AG10803 (cell line): Measurements from ENCODE around the gene RCE1.

Experiments used
- DNase-seq: peaks from one replicate; pipeline ENCODE4 v3.0.0; 2010; ENCODE audit warnings: low read depth
- H3K4me3 ChIP-seq: 2 replicates; pipeline ENCODE4 v1.5.1; 2011; ENCODE audit warnings: mild to moderate bottlenecking, low read length, control low read depth
- CTCF ChIP-seq: conservative IDR thresholded peaks from 2 replicates; pipeline ENCODE4 v1.5.1; 2011; ENCODE audit warnings: mild to moderate bottlenecking, low read length, control low read depth, inconsistent platforms

The RCE1 gene

DNA sequence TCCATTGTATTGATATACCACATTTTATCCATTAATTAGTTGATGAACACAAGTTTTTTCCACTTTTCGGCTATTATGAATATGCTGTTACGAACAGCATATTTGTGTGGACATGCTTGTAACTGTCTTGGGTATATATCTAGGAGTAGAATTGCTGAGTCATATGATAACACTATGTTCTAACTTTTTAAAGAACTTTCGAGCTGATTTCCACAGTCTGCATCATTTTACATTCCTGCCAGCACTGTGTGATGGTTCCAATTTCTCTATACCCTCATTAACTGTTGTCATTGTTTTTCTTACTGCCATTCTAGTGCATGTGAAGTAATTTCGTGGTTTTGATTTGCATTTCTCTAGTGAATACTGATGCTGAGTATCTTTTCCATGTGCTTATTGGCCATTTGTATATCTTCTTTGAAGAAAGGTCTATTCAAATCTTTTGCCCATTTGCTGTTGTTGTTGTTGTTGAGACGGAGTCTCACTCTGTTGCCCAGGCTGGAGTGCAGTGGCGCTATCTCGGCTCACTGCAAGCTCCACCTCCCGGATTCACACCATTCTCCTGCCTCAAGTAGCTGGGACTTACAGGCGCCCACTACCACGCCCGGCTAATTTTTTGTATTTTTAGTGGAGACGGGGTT lies 7.4 kb upstream of the RCE1 start:
- H3K4me3 ChIP-seq = no peak overlapping the region
- no peak for TF ChIP-seq CTCF
- DNase-seq = peak; percentile 75

DNA sequence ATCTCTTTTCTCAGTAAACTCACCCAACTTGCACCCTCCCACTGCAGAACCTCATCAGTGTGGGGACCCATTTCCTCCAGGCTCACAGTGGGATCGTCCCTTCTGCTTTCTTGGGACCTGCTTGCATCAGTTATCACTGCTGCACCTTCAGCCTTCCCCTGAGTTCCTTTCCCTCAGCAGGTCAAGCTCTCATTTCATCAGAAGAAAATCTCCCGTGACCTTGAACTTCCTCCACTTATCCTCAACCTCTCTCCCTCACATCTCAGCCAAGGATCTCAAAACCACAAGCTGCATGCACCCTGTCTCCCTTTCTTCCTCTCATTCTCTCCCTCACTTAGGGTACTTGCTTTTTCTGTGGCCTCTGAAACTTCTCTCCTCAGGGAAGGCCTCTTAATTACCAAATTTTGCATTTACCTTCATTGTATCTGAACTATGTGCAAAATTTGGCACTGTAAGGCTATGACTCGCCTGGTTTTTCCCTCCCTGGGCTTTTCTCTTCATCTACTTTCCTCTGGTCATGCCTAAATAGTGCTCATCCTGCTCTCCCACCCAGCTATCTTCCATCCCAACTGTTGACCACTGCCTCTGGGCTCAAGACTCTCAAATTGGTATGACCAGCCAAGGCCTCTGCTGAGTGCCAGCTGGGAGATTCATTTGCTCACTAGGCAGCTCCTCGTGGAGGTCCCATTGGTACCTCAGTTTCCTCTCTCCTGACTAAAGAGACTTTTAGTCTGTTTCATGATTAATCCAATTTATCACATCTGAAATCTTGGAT lies 2.7 kb upstream of the RCE1 start:
- no peak for TF ChIP-seq CTCF
- no peak overlapping the region for H3K4me3 ChIP-seq
- DNase-seq = no peak

DNA sequence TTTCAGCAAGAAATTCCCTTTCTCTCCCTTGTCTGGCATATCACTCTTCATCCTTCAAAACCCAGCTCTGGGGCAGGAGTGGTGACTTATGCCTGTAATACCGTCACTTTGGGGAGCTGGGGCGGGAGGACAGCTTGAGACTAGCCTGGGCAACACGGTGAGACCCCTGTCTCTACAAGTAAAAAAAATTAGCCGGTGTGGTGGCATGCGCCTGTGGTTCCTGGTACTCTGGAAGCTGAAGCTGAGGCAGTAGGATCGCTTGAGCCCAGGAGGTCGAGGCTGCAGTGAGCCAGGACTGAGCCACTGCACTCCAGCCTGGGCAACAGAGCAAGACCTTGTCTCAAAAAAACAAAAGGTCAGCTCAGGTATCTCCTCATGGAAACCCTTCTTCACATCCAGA lies 1.4 kb upstream of the RCE1 start:
- H3K4me3 ChIP-seq = peak overlapping the region; percentile 92
- TF ChIP-seq CTCF = no peak
- DNase-seq = no peak

- DNase-seq = no peak
- H3K4me3 ChIP-seq = peak overlapping the region; percentile 92
- no peak for TF ChIP-seq CTCF
Observed at GRCh38 chr11:66842501-66842895, 743 bp upstream of the RCE1 start.

- no peak for TF ChIP-seq CTCF
- peak overlapping the region; percentile 100 for H3K4me3 ChIP-seq
- DNase-seq = no peak
Observed at GRCh38 chr11:66843776-66844495, 695 bp downstream of the RCE1 start.

DNA sequence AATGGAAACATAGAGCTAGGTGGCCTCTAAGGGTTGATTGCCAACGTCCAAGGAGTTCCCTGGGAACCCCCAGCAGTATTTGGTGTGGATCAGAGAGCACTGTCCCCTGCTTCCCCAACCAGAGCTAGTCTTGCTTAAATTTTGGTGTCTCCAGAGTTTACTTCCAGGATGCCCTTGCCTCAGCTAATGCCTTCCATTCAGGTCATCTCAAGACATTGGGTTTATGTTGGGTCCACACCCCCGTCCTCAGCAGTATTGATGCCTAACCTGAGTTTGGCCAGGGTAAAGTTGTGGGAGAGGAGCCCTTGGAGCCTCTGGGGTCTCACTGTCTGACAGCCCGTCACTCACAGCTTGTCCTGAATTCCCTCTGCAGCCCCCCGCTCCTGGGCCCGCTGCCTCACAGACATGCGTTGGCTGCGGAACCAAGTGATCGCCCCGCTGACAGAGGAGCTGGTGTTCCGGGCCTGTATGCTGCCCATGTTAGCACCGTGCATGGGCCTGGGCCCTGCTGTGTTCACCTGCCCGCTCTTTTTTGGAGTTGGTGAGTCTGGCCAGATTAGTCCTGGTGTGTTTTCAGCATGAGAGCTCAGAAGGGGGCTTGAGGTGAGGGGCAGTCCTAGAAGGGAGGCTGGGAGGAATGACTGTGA lies 1.4 kb downstream of the RCE1 start:
- TF ChIP-seq CTCF = no peak
- no peak for DNase-seq
- peak overlapping the region; percentile 100 for H3K4me3 ChIP-seq
